Measurements from ENCODE around the gene IGFBP5.

DNA sequence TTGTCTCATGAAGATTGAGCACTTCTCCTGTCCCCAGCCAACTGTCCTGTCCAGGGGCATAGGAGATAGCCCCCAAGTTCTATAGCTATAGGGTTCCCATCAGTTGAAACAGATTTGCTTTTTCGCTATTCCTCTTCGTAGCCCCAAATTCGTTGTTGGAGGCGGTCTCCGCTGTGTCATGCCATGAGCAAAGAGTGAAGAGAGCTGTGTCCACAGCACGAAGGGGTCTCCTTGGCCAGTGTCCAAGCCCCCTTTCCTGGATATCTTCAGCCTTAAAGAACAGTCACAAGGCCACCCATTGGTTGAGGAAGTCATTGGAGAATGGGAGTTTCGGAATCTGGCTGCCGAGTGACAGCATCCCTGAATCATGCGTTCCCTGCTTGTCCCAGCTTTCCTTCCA is 21.0 kb downstream of the IGFBP5 start:
- no peak for TF ChIP-seq TCF7L2 (IDR thresholded peaks at IDR 0.05; ENCODE audit: borderline replicate concordance, extremely low read depth, insufficient read depth, insufficient read length)
- TF ChIP-seq POLR2A (IDR thresholded peaks at IDR 0.05; ENCODE audit: borderline replicate concordance, extremely low read depth, insufficient read depth, insufficient read length) = no peak
- TF ChIP-seq, protein P1, sequence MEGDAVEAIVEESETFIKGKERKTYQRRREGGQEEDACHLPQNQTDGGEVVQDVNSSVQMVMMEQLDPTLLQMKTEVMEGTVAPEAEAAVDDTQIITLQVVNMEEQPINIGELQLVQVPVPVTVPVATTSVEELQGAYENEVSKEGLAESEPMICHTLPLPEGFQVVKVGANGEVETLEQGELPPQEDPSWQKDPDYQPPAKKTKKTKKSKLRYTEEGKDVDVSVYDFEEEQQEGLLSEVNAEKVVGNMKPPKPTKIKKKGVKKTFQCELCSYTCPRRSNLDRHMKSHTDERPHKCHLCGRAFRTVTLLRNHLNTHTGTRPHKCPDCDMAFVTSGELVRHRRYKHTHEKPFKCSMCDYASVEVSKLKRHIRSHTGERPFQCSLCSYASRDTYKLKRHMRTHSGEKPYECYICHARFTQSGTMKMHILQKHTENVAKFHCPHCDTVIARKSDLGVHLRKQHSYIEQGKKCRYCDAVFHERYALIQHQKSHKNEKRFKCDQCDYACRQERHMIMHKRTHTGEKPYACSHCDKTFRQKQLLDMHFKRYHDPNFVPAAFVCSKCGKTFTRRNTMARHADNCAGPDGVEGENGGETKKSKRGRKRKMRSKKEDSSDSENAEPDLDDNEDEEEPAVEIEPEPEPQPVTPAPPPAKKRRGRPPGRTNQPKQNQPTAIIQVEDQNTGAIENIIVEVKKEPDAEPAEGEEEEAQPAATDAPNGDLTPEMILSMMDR (IDR thresholded peaks at IDR 0.05 in 2 of 3, conservative IDR thresholded peaks at IDR 0.05 in 1 of 3; ENCODE audit: borderline replicate concordance in 1 of 3, insufficient read depth in 1 of 3, low read depth in 2 of 3, low read length in 2 of 3) = no peak
- TF ChIP-seq RAD21 (IDR thresholded peaks at IDR 0.05; ENCODE audit: low read depth) = no peak
- no peak for TF ChIP-seq ZNF274 (IDR thresholded peaks at IDR 0.05; ENCODE audit: low read depth, low read length)
- TF ChIP-seq EZH2 (IDR thresholded peaks at IDR 0.05) = no peak
- no peak for TF ChIP-seq CEBPB (IDR thresholded peaks at IDR 0.05; ENCODE audit: low read depth)
- TF ChIP-seq EZH2phosphoT487 (IDR thresholded peaks at IDR 0.05; ENCODE audit: borderline replicate concordance) = no peak
- no peak for TF ChIP-seq YY1 (IDR thresholded peaks at IDR 0.05; ENCODE audit: extremely low read depth, insufficient replicate concordance, low read depth, low read length)
- TF ChIP-seq POLR2AphosphoS5 (IDR thresholded peaks at IDR 0.05; ENCODE audit: low read depth, low read length) = no peak
- no peak for TF ChIP-seq ELF1 (IDR thresholded peaks at IDR 0.05; ENCODE audit: borderline replicate concordance, low read depth)
- TF ChIP-seq JUND (IDR thresholded peaks at IDR 0.05) = no peak
- TF ChIP-seq, protein P2, sequence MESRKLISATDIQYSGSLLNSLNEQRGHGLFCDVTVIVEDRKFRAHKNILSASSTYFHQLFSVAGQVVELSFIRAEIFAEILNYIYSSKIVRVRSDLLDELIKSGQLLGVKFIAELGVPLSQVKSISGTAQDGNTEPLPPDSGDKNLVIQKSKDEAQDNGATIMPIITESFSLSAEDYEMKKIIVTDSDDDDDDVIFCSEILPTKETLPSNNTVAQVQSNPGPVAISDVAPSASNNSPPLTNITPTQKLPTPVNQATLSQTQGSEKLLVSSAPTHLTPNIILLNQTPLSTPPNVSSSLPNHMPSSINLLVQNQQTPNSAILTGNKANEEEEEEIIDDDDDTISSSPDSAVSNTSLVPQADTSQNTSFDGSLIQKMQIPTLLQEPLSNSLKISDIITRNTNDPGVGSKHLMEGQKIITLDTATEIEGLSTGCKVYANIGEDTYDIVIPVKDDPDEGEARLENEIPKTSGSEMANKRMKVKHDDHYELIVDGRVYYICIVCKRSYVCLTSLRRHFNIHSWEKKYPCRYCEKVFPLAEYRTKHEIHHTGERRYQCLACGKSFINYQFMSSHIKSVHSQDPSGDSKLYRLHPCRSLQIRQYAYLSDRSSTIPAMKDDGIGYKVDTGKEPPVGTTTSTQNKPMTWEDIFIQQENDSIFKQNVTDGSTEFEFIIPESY (IDR thresholded peaks at IDR 0.05; ENCODE audit: extremely low read depth, insufficient replicate concordance, low read length) = no peak
